Measurements from ENCODE around the gene HAS3.
"Not testable (repeated sequence)": the region's sequence is repeated elsewhere in the genome, so short reads cannot be mapped to it uniquely, and the experiment has no call there.

The HAS3 gene

DNA sequence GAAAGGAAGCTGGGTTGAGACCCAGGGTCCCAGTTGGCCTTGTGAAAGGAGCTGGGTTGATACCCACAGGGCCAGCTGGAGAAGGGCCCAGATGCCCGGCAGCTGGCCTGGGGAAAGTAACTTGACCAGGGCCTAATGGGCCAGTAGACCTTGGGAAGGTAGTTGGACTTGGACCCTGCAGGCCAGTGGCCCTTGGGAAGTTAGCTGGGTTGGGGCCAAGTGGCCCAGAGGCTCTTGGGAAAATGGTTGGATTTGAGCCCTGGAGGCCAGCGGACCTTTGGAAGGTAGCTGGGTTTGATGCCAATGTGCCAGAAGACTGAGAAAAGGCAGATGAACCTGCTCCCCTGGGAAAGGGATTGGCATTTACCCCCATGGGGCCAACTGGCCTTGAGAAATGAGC lies 13.5 kb downstream of the HAS3 start:
- DNase-seq, result no peak

DNA sequence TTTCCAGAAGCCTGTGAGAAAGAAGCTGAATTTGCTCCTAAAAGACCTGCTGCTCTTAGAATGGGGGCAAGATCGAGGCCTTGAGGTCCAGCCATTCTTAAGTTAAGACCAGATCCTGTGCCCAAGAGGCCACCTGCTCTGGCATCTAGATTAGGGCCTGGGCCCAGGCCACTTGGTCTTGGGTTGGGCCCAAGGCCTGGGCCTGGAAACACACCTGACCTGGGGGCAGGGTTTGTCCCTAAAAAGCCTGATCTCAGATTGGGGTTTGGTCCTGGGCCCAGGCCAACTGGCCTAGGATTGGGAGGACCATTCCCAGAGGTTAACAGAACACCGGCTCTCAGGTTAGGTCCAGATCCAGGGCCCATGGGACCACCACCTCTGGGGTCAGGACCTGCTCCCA lies 14.1 kb downstream of the HAS3 start:
- DNase-seq, result no peak

DNA sequence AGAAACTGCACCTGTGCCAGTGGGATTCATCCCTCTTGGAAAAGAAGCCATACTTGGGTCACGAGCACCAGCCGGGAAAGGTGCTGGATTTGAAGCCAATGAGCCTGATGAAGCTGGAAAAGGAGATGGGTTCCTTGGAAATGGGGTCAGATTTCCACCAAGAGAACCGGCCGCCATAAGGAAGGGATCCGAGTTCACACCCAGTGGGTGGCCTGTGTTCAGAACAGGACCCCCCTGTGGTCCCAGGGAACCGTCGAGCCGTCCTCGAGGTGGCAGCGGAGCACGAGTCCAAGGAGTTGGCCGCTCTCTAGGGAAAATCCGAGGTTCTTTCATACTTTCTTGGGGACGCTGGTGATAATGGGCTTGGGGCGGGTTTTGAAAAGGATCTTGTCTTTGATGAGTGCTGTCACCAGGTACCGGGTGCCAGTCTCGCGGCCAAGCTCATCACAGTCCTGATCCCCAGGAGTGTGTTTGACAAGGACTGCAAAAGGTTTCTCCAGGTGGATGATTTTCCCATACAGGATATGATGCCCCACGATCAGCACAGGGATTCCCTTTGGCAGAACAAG lies 14.7 kb downstream of the HAS3 start:
- no peak for DNase-seq

DNA sequence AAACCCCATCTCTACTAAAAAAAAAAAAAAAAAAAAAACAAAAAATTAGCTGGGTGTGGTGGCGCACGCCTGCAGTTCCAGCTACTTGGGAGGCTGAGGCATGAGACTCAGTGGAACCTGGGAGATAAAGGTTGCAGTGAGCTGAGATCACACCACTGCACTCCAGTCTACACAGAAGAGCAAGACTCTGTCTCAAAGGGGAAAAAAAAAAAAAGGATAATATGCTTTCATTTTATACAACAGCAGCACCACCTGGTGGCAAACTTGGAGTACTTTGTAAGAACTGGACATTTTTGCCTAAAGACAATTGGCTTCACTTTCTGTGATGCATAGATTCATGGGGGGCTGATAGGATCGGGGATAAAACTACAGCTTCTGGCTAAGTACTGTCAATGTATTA lies 18.5 kb downstream of the HAS3 start:
- DNase-seq, result no peak

DNA sequence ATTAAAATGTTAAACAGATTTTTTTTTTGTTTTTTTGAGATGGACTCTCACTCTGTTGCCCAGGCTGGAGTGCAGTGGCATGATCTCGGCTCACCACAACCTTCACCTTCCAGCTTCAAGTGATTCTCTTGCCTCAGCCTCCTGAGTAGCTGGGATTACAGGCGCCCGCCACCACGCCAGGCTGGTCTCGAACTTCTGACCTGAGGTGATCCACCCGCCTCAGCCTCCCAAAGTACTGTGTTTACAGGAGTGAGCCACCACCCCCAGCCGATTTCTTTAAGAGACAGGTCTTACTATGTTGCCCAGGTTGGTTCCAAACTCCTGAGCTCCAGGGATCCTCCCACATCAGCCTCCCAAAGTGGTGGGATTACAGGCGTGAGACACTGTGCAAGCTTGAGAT lies 19.0 kb downstream of the HAS3 start:
- DNase-seq, result not testable (repeated sequence)

DNA sequence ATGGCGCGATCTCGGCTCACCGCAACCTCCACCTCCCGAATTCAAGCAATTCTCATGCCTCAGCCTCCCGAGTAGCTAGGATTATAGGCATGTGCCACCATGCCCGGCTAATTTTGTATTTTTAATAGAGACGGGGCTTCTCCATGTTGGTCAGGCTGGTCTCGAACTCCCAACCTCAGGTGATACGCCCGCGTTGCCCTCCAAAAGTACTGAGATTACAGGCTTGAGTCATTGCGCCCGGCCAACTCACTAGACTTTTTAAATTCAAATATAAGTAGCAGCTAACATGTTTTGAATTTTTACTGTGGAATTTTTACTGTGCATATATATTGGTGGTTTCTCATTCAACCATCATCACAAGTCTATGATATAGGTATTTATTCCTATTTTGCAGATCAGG lies 19.5 kb downstream of the HAS3 start:
- DNase-seq, result not testable (repeated sequence)

DNA sequence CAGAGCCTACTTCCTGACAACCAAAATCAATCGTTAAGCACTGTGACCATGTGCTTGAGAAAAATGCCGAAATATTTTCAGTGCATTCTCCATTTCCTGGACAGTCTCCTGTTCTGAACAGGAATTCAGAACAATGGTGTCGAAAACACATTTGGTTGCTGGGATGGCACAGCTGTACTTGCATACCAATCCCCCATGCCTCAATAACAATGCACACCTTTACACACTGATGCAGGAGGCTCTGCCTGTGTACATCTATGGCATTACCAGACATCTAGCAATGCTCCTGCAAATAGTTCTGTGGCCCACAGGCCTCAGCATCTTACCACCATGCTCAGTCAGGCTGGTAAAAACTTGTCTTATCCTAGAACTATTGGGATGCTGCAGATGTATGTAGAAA lies 20.8 kb downstream of the HAS3 start:
- DNase-seq, result no peak

DNA sequence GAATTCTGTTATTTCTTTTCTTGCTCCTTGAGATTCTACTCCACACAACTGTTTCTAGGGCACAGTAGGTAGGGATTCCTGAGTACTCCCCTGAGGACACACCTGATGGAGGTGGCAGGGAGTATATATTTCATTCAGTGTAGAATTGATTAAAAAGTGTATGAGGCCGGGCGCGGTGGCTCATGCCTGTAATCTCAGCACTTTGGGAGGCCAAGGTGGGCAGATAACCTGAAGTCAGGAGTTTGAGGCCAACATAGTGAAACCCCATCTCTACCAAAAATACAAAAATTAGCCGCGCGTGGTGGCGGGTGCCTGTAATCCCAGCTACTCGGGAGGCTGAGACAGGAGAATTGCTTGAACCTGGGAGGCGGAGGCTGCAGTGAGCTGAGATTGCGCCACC lies 21.3 kb downstream of the HAS3 start:
- DNase-seq, result not testable (repeated sequence)

DNA sequence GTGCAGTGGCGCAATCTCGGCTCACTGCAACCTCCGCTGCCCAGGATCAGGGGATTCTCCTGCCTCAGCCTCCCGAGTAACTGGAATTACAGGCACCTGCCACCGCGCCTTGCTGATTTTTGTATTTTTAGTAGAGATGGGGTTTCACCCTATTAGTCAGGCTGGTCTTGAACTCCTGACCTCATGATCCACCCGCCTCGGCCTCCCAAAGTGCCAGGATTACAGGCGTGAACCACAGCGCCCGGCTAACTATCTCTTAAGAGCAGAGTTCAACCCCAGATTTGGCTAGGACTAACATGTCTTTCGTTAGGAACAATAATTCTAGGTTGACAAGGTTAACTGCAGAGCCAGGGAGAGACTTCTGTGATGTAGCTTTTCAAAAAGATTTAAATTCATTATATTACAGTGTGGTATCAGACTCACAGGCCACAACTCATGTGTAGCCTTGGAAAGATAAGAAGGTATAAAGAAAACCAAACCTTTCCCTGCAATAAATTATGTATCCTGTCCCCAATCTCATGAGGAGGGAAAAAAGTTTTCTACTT lies 22.6 kb downstream of the HAS3 start:
- no peak for DNase-seq

DNA sequence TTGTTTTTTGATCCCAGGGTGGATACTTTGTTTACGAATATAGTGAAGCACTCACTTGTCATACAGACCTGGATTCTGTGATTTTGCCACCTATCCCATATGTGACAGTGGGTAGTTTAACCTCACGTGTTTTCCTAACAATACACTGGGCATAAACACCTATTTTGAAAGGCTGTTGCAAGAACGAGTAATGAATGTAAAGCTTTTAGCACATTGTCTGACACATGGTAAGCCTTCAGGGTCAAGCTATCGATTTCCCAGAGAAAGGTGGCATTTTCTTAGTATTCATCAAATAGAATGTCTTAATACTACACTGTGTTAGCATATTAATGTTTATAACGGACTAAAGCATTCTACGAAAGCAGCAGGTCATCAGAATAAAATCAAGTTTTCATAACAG lies 25.0 kb downstream of the HAS3 start:
- no peak for DNase-seq

DNA sequence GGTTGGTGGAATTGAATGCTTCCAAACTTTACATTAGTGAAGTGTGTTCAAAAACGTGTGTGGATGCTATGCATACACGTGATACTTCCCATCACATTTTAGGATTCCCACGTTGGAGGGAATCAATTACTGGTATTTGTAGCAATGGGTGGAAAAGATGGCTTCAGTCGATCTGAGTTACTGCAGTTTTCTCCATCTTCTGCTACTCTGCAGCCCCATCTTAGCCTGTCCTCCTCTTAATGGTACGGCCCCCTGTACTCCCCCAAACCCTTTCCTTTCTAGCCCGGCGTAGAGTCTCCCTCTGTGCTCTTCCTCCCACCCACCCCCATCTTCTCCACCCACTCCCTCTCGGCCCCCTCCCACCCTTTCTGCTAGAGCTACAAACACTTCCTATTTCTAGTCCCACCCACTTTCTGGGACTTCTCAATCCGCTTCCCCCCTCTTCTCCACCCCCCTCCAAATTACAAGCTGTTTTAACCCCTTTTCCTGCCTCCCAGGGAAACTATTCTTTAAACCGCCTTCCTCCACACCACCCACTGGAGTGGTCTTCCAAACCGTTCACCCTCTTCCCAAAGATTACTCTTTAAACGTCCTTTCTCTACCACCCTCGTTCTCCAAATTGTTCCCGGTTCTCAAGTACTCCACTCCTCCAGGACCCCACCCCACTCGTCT lies 25.9 kb downstream of the HAS3 start:
- DNase-seq, result no peak

DNA sequence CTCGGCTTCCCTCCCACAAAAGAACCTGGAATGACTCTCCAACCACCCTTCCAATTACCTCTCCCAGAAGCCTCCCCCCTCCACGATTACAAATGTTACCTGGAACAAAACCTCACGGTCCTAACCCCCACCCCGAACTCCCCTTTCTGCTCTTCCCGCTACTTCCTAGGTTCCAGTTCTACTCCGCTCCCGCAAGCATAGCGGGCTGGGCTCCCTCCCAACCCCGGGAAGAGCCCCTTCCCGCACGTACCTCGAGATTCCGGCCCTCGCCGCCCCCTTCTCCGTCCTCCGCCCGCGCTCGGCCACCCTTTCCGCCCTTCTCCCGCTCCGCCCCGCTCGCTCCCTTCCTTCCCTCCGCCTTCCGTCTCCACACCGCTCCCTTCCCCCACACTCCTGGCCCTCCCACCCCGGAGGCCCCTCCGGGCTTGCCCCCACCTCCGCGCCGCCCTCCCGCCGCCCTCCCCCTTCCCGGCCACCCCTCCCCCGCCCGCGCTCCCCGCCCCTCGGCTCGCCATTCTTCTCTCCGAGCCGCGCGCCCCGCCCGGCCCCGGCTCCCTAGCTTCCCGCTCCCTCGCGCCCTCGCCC lies 26.5 kb downstream of the HAS3 start:
- peak; percentile 48 for DNase-seq

DNA sequence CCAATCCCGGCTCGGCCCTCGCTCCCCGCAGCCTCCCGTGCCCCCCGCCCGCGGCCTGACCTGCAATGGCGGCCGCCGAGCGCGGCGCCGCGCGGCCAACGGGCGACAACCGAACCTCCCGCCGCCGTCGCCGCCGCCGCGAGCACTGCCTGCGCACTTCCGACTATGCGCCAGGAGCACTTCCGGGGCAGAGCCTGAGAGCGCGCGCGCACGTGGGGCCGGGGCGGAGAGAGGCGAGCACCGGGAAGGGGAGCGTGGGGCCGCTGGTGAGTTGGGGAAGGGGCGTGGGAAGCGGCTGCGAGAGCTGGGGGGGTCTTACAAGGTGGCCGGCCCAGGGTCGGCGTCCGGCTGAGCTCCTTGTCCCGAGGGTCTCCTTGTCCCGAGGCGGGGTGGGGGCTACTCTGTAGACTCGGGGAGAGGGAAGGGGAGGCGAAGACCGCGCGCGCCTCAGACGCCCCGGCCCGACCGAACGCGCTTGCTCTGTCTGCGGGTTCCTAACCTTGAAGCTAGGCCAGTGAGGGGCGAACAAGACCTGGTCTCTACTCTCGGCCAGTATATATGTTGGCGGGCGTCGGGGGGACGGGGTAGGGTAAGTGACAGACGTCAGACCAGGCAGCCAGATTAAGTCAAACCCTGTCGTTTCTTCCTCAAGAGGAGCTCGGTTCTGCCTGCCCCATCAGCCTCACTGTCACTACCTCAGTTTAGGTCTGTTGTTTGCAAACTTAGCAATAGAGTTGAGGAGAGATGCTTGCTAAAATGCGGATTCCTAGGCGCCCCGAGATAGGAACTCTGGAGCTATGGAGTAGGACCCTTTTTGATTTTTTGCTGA lies 27.2 kb downstream of the HAS3 start, which contains the start of the genes CHTF8 and UTP4:
TSS of gene CHTF8 (minus strand) at position 165 of the 829 bp plus-strand sequence. CDS start 11,130 bp downstream, outside the sequence.
TSS of gene UTP4 (plus strand) at position 226 of the 829 bp plus-strand sequence. CDS start 811 bp downstream, outside the sequence.
- DNase-seq, result peak; percentile 59

DNA sequence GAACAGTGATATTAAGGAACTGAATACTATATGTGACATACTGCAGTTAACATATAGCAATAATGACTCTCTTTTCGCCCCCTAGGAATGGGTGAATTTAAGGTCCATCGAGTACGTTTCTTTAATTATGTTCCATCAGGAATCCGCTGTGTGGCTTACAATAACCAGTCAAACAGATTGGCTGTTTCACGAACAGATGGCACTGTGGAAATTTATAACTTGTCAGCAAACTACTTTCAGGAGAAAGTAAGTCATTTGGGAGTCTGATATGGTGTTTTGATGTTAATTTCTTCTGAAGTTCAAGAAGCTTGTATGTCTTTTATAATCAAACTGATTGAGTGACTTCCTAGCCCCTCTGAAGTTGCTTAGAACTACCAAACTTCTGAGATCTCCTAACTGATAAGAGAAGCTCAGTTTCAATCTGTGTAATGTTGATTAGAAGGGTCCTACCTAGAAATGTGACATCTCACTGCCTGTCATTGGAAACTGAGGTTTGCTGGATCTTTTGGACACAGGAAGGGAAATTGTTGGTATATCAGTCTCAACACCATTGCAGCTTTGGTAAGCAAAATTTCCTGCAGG lies 28.0 kb downstream of the HAS3 start:
- no peak for DNase-seq

DNA sequence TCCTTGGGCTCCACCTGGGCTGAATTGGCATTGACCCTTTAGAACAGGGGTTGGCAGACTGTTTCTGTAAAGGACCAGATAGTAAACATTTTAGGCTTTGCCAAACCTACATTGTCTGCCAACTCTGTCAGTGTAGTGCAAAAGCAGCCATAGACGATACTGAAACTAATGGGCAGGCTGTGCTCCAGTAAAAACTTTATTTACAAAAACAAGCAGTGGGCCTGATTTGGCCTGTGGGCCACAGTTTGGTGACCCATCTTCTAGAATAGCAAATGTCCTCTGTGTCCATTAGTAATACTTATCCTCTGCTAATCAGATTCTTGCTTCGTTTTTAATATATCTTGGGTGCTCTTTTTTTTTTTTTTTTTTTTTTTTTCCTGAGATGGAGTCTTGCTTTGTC lies 33.2 kb downstream of the HAS3 start:
- no peak for DNase-seq

DNA sequence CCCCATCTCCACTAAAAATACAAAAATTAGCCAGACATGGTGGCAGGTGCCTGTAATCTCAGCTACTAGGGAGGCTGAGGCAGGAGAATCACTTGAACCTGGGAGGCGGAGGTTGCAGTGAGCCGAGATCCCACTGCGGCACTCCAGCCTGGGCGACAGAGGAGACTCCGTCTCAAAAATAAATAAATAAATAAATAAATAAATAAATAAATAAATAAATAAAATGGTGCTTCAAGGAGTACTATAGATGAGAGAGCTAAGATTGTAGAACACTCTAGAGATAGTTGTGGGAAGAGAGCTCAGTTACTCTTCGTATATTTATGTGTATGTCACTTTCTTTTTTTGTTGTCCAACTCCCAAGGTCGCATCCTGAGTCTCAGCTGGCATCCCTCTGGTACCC lies 34.0 kb downstream of the HAS3 start:
- not testable (repeated sequence) for DNase-seq

DNA sequence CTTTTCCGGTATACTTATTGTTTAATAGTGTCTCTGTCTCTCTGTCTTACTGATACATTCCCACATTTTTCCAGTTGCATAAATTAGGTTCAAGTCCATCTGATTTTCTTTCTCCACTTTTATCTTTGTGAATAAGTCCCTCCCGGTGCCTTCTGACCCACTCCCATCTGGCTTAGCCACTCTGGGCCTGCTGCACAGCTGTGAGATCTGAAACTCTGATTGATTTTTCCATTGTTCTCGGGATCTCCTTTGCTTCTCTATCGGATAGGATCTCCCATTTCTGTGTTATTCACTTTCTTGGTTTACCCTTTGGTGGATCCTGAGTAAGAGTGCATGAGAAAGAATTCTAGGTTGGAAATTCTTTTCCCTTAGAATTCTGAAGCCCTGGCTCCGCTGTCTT lies 35.6 kb downstream of the HAS3 start:
- no peak for DNase-seq

DNA sequence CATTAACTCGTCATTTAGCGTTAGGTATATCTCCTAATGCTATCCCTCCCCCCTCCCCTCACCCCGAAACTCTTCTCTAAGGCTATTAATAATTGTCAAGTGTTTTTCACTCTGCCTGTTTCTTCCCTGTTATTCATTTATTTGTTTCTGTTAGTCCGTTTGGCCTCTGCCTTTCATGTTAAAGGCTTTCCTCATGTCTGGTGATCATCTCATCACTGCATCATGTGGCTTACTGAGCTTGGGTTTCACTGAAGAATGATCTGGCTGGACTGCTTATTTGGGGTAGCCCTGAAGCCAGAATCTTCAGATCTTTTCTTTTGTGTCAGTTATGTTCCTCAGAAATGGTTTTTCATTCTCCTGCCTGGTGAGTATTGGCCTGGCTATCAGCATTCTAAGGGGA lies 36.5 kb downstream of the HAS3 start:
- DNase-seq, result no peak

DNA sequence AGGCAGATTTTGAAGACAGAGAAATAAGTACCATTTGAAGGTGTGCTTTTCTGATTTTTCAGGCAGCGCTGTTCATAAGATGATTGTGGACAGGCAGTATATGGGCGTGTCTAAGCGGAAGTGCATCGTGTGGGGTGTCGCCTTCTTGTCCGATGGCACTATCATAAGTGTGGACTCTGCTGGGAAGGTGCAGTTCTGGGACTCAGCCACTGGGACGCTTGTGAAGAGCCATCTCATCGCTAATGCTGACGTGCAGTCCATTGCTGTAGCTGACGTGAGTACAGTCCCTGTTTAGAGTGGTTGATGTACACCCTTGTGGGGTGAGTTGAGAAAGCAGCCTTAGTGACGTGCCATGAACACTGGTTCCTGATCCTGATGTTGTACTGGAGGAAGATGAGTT lies 37.7 kb downstream of the HAS3 start:
- DNase-seq, result no peak

DNA sequence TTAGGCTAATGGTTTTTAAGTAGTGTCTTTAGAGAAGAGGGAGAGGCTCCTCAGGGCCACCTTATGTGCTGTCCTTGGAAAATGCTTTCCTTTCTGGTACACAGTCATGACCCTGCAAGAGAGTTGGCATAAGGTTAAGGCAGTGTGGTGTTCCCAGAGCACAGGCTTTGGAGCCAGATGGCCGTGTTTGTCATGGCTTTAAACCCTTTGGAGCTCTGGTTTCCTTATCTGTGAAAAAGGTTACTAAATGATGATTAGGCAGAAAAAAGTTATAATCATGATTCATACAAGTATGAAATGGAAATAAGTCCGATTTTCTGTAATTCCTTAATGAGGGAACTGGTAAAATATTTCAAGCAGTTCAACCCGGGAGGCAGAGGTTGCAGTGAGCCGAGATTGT lies 40.2 kb downstream of the HAS3 start:
- DNase-seq, result no peak

DNA sequence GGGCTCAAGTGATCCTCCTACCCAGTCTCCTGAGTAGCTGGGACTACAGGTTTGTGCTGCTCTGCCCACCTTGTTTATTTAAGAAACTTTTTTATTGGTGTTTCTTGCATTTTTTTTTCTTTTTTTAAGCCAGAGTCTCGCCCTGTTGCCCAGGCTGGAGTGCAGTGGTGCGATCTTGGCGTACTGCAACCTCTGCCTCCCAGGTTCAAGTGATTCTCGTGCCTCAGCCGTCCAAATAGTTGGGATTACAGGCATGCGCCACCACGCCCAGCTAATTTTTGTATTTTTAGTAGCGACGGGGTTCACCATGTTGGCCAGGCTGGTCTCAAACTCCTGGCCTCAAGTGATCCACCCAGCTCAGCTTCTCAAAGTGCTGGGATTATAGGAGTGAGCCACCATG lies 44.2 kb downstream of the HAS3 start:
- DNase-seq, result not testable (repeated sequence)

DNA sequence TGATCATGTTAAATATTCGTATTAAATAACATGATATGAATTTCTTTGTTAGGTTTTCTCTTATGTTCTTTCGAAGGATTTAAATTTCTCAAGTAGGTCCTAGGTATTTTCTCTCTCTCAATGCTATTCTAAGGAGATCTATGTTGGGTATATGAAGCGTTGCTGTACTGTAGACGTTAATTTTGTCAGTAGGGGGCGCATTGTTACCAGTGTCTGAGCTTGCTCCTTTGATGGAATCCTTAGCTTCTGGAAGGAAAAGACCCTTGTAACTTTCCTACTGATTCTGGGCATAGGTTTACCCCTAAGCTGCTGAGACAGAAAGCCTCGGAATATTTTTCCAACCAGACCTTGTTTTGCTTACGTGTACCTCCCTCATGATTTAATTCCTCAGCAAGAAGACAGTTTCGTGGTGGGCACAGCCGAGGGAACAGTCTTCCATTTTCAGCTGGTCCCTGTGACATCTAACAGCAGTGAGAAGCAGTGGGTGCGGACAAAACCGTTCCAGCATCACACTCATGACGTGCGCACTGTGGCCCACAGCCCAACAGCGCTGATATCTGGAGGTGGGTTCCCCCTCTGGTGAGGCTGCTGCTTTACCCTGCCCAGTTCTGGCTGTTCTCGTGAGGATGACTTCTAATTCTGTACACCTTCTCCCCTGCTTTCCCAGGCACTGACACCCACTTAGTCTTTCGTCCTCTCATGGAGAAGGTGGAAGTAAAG lies 44.9 kb downstream of the HAS3 start:
- no peak for DNase-seq

All from NK-92 treated with Interleukin-12 subunit alpha and Interleukin-12 subunit beta, amount 100 ng/mL, for 24 hours (cell line).